Endodermal cell (in vitro differentiated cells): ENCODE measurements around the gene THEMIS2. TPM values are rescaled to one million over a fixed set of nuclear protein-coding genes. Genes with fewer than 3 reads are reported as not detected.
A peak's percentile ranks its signal among the peaks of the same experiment; 100 is the strongest.

ENCODE experiments used
- DNase-seq: peaks from one replicate; pipeline ENCODE4 v3.0.0-alpha.2; 2017
- H3K27ac ChIP-seq: 2 replicates; pipeline ENCODE4 v1.5.1; 2013; ENCODE audit warnings: mild to moderate bottlenecking, low read depth, low read length, moderate library complexity
- H3K27me3 ChIP-seq: 2 replicates; pipeline ENCODE4 v1.6.1; 2013; ENCODE audit warnings: mild to moderate bottlenecking, low read length, moderate library complexity; ENCODE audit not compliant: insufficient read depth, control insufficient read depth, poor library complexity, severe bottlenecking
- H3K36me3 ChIP-seq: 2 replicates; pipeline ENCODE4 v1.7.0; 2013; ENCODE audit warnings: mild to moderate bottlenecking, low read length, moderate library complexity; ENCODE audit not compliant: control insufficient read depth, insufficient read depth
- H3K4me1 ChIP-seq: one replicate; pipeline ENCODE4 v1.7.0; 2013; ENCODE audit warnings: low read length; ENCODE audit not compliant: control insufficient read depth, insufficient read depth
- H3K4me3 ChIP-seq: 2 replicates; pipeline ENCODE4 v1.5.1; 2013; ENCODE audit warnings: mild to moderate bottlenecking, low read length, moderate library complexity
- H3K9ac ChIP-seq: 2 replicates; pipeline ENCODE4 v1.6.1; 2013; ENCODE audit warnings: mild to moderate bottlenecking, low read length, moderate library complexity; ENCODE audit not compliant: poor library complexity, severe bottlenecking; ENCODE audit errors: extremely low read depth
- H3K9me3 ChIP-seq: 2 replicates; pipeline ENCODE4 v1.6.1; 2013; ENCODE audit warnings: mild to moderate bottlenecking, low read length, moderate library complexity; ENCODE audit not compliant: control insufficient read depth
- H3K27ac Mint-ChIP-seq: 2 replicates; pipeline ENCODE4 v1.8.0; 2020; ENCODE audit warnings: mixed read lengths
- H3K27me3 Mint-ChIP-seq: 2 replicates; pipeline ENCODE4 v1.8.0; 2021; ENCODE audit warnings: mild to moderate bottlenecking, mixed read lengths; ENCODE audit not compliant: insufficient read depth
- H3K36me3 Mint-ChIP-seq: 2 replicates; pipeline ENCODE4 v1.8.0; 2020; ENCODE audit warnings: low read depth, mixed read lengths
- H3K4me1 Mint-ChIP-seq: 2 replicates; pipeline ENCODE4 v1.8.0; 2020; ENCODE audit warnings: mixed read lengths
- H3K4me3 Mint-ChIP-seq: 2 replicates; pipeline ENCODE4 v1.8.0; 2020; ENCODE audit warnings: mild to moderate bottlenecking, moderate library complexity, mixed read lengths
- H3K9me3 Mint-ChIP-seq: 2 replicates; pipeline ENCODE4 v1.8.0; 2020; ENCODE audit warnings: mild to moderate bottlenecking, mixed read lengths
- WGBS, 2 experiments: methylation state at CpG; one replicate each; pipeline versions ENCODE4 v1.1.5 to v1.1.7; 2013; ENCODE audit warnings: missing lambda C conversion rate in 2 of 2, mixed read lengths in 1 of 2; ENCODE audit not compliant: insufficient coverage in 1 of 2, insufficient read length in 1 of 2; 5-methylcytosine and 5-hydroxymethylcytosine counted together
- total RNA-seq, 2 donors: library from RNA; stranded (reverse); fragmentation: NEBNext Ultra II Directional in 1 of 2; extraction: Animal tissue kit (Norgen Biotek cat#: 25700) in 1 of 2; gene quantifications; 2 replicates in 1 of 2; 3 replicates in 1 of 2; pipeline ENCODE4 v1.2.1, GENCODE V29; 2021
- TF ChIP-seq, protein P1 (sequence below): fragments of 200-600 bp; sonication (generic); conservative IDR thresholded peaks from 2 replicates; pipeline ENCODE4 v1.5.0; 2021; ENCODE audit warnings: antibody characterized with exemption, mild to moderate bottlenecking

THEMIS2 gene
- total RNA-seq, 2 donors from 2014 or later, result 8.5 to 8.8 TPM

DNA sequence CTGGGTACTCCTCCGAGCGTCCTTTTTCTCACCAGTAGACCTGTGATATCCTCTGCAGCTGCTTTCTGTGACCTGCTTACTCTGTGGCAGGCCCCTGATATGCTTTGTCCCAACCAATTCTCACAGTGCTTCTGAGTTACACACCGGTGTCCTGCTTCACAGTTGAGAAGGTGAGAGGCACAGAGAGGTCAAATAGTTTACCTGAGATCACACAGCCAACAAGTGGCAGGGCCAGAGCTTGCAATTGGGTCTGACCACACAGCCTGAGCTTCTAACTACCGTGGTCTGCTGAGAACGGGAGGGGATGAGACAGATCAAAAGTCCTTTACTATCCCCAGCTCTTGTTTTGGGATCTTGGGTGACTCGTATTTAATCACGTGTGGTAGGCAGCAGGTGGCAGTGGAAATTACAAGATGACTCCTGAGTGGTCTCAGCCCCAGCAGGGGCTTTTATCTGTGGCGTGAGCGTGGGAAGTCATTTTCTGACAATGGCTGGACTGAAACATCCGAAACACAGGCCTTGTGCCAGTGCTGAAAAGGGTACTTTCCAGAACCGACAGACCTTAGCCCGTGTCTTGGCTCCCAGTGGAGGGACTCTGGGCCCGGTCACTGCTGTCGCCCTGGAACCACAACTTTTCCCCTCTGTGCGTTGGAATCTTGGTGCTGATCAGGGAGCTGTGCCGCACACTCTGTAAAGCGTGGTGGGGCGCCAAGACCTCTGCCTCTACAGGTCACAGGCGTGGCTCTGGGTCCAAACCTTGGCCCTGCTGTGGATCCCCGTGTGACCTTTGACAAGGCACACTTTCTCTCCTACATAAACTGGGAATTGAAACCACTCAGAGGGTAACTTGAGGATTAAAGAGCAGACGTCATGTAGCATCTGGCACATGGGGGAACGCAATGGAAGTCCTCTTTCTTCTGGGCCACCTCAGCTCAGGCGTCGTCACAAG is 11.9 kb downstream of the THEMIS2 start:
- WGBS, 2 experiments, result 93 to 95% methylated on average over 21 to 24 of the region's 24 CpGs
- H3K9ac ChIP-seq, result no peak overlapping the region
- Mint-ChIP-seq H3K4me1 (peaks cover 9% of the 10 kb centered on the region), H3K4me3 (no peak overlapping the region), H3K27ac (peak overlapping the region; percentile 57), H3K9me3 (no peaks in the 10 kb centered on the region), H3K27me3 (no peaks in the 10 kb centered on the region), H3K36me3 (peaks cover 36% of the 10 kb centered on the region)
- no peak overlapping the region for H3K27ac ChIP-seq
- no peak for DNase-seq
- no peaks in the 10 kb centered on the region for H3K4me1 ChIP-seq
- TF ChIP-seq, protein P1, sequence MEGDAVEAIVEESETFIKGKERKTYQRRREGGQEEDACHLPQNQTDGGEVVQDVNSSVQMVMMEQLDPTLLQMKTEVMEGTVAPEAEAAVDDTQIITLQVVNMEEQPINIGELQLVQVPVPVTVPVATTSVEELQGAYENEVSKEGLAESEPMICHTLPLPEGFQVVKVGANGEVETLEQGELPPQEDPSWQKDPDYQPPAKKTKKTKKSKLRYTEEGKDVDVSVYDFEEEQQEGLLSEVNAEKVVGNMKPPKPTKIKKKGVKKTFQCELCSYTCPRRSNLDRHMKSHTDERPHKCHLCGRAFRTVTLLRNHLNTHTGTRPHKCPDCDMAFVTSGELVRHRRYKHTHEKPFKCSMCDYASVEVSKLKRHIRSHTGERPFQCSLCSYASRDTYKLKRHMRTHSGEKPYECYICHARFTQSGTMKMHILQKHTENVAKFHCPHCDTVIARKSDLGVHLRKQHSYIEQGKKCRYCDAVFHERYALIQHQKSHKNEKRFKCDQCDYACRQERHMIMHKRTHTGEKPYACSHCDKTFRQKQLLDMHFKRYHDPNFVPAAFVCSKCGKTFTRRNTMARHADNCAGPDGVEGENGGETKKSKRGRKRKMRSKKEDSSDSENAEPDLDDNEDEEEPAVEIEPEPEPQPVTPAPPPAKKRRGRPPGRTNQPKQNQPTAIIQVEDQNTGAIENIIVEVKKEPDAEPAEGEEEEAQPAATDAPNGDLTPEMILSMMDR, result no peak
- peaks cover 15% of the 10 kb centered on the region for H3K36me3 ChIP-seq
- no peak overlapping the region for H3K4me3 ChIP-seq
- H3K9me3 ChIP-seq, result no peaks in the 10 kb centered on the region
- no peaks in the 10 kb centered on the region for H3K27me3 ChIP-seq

DNA sequence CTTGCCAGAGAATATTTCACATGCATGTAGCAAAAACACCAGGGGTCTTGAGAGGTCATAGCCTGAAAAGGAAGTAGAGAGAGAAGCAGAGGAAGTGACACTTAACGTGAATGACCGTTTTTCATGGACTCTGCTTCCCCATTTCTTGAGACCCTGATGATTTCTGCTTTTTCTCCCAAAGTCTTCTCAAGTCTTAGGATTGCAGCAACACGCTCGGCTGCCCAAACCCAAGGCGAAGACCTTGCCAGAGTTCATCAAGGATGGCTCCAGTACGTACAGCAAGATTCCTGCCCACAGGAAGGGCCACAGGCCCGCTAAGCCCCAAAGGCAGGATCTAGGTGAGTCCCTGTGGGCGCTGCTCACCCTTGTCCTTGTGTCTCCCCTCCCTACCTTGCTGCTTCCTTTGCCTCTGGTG is 12.8 kb downstream of the THEMIS2 start:
- Mint-ChIP-seq H3K9me3 (no peaks in the 10 kb centered on the region), H3K27me3 (no peaks in the 10 kb centered on the region), H3K4me1 (peaks cover 12% of the 10 kb centered on the region), H3K4me3 (no peak overlapping the region), H3K27ac (no peak overlapping the region), H3K36me3 (peaks cover 38% of the 10 kb centered on the region)
- Histone ChIP-seq H3K4me1 (no peaks in the 10 kb centered on the region), H3K9me3 (no peaks in the 10 kb centered on the region), H3K36me3 (peaks cover 19% of the 10 kb centered on the region), H3K27ac (no peak overlapping the region), H3K9ac (no peak overlapping the region), H3K4me3 (no peak overlapping the region), H3K27me3 (no peaks in the 10 kb centered on the region)
- TF ChIP-seq, protein P1, result no peak
- no peak for DNase-seq
- 94 to 98% methylated on average over 8 of the region's 8 CpGs for WGBS, 2 experiments

DNA sequence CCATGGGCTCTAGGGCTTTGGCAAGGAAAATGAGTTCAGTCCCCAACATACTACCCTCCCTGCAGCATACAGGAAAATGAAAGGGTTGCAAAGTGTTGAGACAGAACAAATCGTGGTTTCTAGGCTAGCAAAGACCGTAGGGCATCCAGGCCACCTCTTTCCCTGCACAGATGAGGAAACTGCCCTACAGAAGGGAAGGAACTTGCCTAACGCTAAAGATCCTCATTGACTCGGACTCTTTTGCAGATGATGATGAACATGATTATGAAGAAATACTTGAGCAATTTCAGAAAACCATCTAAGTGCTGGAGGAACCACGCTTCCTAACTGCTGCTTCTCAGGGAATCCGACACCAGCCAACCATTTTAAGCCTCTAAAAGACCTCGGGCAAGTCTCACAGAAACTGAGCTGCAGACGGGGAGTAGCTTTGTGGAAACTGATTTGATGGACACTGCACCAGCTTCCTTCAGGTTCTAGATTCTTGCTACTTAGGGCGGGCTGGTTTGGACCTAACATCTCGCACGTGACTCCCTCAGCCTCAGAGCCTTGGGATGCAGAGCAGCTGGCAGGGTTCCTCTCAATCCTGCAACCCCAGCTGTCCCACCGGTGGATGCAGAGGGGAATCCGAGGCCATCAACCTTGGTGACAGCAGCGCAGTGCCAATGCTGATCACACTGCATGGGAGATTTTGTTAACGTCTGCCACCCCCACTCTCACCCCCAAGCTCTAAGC is 13.4 kb downstream of the THEMIS2 start:
- no peaks in the 10 kb centered on the region for H3K9me3 Mint-ChIP-seq
- H3K27ac ChIP-seq, result no peak overlapping the region
- H3K27ac Mint-ChIP-seq, result no peak overlapping the region
- no peaks in the 10 kb centered on the region for H3K27me3 ChIP-seq
- peaks cover 12% of the 10 kb centered on the region for H3K4me1 Mint-ChIP-seq
- TF ChIP-seq, protein P1, result no peak
- no peaks in the 10 kb centered on the region for H3K27me3 Mint-ChIP-seq
- H3K4me3 ChIP-seq, result no peak overlapping the region
- H3K9me3 ChIP-seq, result no peaks in the 10 kb centered on the region
- H3K4me1 ChIP-seq, result no peaks in the 10 kb centered on the region
- H3K36me3 ChIP-seq, result peaks cover 22% of the 10 kb centered on the region
- H3K4me3 Mint-ChIP-seq, result no peak overlapping the region
- peaks cover 44% of the 10 kb centered on the region for H3K36me3 Mint-ChIP-seq
- no peak for DNase-seq
- WGBS, 2 experiments, result 95 to 99% methylated on average over 13 to 15 of the region's 15 CpGs
- H3K9ac ChIP-seq, result no peak overlapping the region
